Muscle of leg (tissue), 16 donors: ENCODE results near the gene HPSE2. TPM values are rescaled to one million over a fixed set of nuclear protein-coding genes. Genes with fewer than 3 reads are reported as not detected.
"Not testable (repeated sequence)": the region's sequence is repeated elsewhere in the genome, so short reads cannot be mapped to it uniquely, and the experiment has no call there.

Experiments used
- DNase-seq: peaks from one replicate; pipeline ENCODE4 v3.0.0; 2013
- H3K27ac ChIP-seq: one replicate; pipeline ENCODE4 v1.5.1; 2013; ENCODE audit warnings: mild to moderate bottlenecking, low read length, control low read depth
- H3K27me3 ChIP-seq: one replicate; pipeline ENCODE4 v1.6.1; 2013; ENCODE audit warnings: low read length; ENCODE audit not compliant: control insufficient read depth, insufficient read depth
- H3K36me3 ChIP-seq: one replicate; pipeline ENCODE4 v1.6.1; 2013; ENCODE audit warnings: low read length; ENCODE audit not compliant: control insufficient read depth, insufficient read depth
- H3K4me1 ChIP-seq: one replicate; pipeline ENCODE4 v1.6.1; 2013; ENCODE audit warnings: low read length; ENCODE audit not compliant: control insufficient read depth, insufficient read depth
- H3K4me3 ChIP-seq: one replicate; pipeline ENCODE4 v1.5.1; 2013; ENCODE audit warnings: low read length, control low read depth
- H3K9me3 ChIP-seq: replicated peaks from 2 replicates; pipeline ENCODE4 v1.6.1; 2013; ENCODE audit warnings: low read depth, low read length; ENCODE audit not compliant: control insufficient read depth
- WGBS: methylation state at CpG from one replicate; pipeline ENCODE4 v1.1.5; 2013; ENCODE audit warnings: missing lambda C conversion rate; ENCODE audit not compliant: insufficient coverage; 5-methylcytosine and 5-hydroxymethylcytosine counted together
- long read RNA-seq, 11 donors: transcript quantifications; one replicate each; lab custom pipeline, GENCODE V29; 2026
- polyA plus RNA-seq, 8 donors: library from polyadenylated mRNA; unstranded; fragments of 120-200 nt; gene quantifications; one replicate each; pipeline versions ENCODE4 v1.2.1 to v1.2.3, GENCODE V29; 2013; ENCODE audit warnings: inconsistent platforms in 1 of 8, low replicate concordance in 1 of 8; ENCODE audit not compliant: insufficient read length in 8 of 8, insufficient read depth in 1 of 8
- total RNA-seq: library from RNA; stranded (reverse); fragments of 120-200 nt; gene quantifications from one replicate; pipeline ENCODE4 v1.2.4, GENCODE V29; 2013

The HPSE2 gene
- total RNA-seq (0.04 TPM), polyA plus RNA-seq (under 1 TPM in 6 of 8 donors, not detected in 2; 0.04 to 0.57 (median 0.16) TPM)
- long read RNA-seq, donor 1 = 0 reads
- long read RNA-seq, donor 2 = 0 reads
- long read RNA-seq, donor 3 = 0 reads
- long read RNA-seq, donor 4 = 0 reads
- long read RNA-seq, donor 5 = 0 reads
- long read RNA-seq, donor 6 = 0 reads
- long read RNA-seq, donor 7 = 0 reads
- long read RNA-seq, donor 8 = 0 reads
- long read RNA-seq, donor 9 = 0 reads
- long read RNA-seq, donor 10 = 0 reads
- long read RNA-seq, donor 11 = 0 reads

DNA sequence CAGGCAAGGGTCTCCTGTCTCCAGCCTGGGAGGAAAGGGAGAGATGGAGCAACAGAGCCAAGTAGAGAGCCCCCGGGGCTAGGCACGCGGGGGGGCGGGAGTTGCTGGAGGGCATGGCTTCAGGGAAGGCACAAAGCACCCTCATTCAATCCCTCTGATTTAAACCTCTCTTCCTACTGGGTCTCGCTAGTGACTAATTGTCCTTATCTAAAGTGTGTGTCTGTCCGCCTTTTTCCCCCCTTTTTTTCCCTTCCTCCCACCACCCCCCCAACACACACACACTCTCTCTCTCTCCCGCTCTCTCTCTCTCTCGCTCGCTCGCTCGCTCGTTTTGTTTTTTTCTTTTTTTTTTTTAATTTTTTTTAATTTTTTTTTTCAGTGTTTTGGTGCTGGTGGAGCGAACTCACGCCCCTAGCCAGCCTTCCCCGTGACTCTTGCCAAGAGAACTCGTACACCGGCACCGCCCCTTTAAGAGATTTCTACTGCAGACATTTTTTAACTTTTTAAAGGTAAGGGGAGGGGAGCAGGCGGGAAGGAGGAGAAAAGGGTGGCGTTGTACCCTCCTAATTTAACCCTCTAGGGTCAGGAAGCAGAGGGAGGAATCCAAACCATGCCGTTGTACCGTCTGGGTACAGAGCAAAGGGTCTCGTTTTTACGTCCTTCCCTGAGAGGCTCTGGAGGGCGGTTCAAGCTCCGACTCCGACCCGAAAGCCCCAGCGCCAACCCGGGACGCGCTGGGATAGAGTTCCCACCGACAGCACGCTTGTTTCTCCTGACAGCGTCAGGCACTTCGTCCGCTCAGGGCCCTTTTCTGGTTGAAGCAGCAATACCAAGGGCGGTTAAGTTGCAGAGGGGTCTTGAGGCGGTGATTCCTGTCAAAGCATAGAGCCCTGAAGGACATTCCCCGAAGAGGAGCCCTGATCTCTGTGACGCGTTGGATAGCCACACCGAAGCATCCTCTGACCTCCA, at the start of gene HPSE2:
TSS of gene HPSE2 (minus strand) at position 195 of the 969 bp plus-strand sequence.
- H3K4me3 ChIP-seq = peak within 1 kb of the TSS; percentile 11
- no peaks in the 10 kb centered on the region for H3K36me3 ChIP-seq
- H3K27me3 ChIP-seq = peaks cover 63% of the 10 kb centered on the region
- no peak within 1 kb of the TSS for H3K27ac ChIP-seq
- H3K9me3 ChIP-seq = no peaks in the 10 kb centered on the region
- peak; percentile 29 for DNase-seq
- peaks cover 25% of the 10 kb centered on the region for H3K4me1 ChIP-seq
- WGBS = 3% methylated on average over 27 of the region's 43 CpGs

DNA sequence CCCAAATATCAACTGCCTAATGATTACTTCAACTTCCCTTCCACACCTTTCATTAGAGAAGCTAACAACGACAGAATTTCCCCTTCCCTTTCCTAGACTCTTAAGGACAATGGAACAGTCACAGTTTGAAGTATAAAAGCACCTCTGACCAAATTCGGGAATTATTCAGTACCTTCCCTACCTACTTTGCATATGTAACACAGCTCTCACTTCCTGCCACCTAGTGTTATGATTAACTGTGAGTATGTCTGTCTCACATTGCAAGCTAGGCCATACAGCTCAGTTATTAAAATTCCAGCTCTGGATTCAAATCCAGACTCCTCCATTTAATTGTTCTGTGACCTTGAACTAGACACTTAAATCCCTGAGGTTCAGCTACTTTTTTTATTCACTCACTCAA, 44.8 kb upstream of the HPSE2 start:
- Histone ChIP-seq H3K27me3 (no peaks in the 10 kb centered on the region), H3K36me3 (no peaks in the 10 kb centered on the region), H3K4me3 (no peak overlapping the region), H3K9me3 (no peaks in the 10 kb centered on the region), H3K27ac (no peak overlapping the region), H3K4me1 (no peaks in the 10 kb centered on the region)
- 60% methylated on average over 1 of the region's 2 CpGs for WGBS
- no peak for DNase-seq

DNA sequence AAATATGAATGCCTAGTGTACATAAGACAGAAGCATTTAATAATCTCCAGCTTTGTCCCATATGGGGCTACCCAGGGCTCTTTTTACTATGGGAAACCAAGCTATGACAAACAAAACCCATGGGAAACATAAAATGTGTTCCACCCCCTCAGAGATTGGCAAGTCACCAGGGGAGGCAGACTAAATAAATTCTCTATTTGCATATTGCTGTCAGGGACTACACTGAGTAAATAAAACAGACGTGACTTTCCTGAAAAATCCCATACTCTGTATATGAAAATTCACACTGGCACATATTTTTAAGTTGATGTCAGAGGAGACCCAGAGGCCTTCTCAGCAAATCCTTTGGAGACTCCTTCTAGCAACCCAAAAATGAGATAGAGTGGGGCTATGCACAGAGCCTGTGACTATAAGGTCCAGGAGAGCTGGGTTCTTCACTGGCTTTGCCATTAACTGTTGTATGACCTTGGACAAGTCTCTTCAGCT, 44.0 kb upstream of the HPSE2 start:
- Histone ChIP-seq H3K9me3 (no peaks in the 10 kb centered on the region), H3K27me3 (no peaks in the 10 kb centered on the region), H3K4me1 (no peaks in the 10 kb centered on the region), H3K4me3 (no peak overlapping the region), H3K27ac (peak overlapping the region; percentile 3), H3K36me3 (no peaks in the 10 kb centered on the region)
- no CpG with 5 or more reads among the region's 1 CpG for WGBS
- peak; percentile 55 for DNase-seq

DNA sequence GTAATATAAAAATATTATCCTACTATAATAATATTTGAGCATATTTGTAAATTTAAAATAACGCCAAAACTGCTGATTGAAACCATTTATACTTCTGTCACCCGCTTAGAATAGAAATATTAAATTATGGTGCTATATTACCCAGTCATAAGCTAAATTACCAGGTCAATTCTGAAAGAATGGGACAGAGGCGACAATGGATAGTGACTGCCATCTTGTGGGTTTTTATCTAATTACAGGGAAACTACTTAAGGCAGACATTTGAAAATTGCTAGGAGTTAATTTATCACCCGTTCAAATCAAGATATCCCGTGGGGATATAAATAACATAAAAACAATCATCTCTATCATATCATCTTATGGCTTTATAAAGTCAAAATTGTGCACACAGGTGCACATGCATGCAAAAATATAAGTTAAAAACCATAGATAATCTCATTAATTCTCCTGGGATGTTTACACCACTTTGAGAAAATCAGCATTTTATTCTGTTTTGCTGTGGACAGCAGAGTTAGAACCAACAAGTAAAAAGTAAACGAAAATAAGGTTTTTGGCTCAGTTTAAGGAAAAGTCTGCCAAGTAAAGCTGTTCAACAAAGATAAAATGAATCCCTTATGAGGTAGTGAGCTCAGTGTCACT, 41.3 kb upstream of the HPSE2 start:
- no CpG with 5 or more reads among the region's 6 CpGs for WGBS
- DNase-seq = peak; percentile 7
- no peaks in the 10 kb centered on the region for H3K4me1 ChIP-seq
- no peaks in the 10 kb centered on the region for H3K27me3 ChIP-seq
- no peak overlapping the region for H3K27ac ChIP-seq
- H3K36me3 ChIP-seq = no peaks in the 10 kb centered on the region
- H3K9me3 ChIP-seq = no peaks in the 10 kb centered on the region
- no peak overlapping the region for H3K4me3 ChIP-seq

DNA sequence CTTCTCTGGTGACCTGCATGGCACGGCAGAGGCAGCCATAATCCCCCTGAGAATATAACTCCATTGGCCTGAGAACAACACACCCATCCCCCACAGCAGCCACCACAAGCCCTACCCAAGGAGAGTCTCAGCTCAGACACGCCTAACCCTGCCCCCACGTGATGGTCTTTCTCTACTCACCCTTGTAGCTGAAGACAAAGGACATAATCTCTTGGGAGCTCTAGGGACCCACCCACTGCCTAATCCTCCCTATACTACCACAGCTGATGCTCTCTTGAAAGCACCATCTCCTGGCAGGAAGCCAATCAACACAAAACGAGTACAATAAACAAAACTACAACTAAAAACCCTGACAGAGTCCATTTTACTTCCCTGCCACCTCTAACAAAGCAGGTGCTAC, 30.7 kb upstream of the HPSE2 start:
- no peak for DNase-seq
- H3K9me3 ChIP-seq = no peaks in the 10 kb centered on the region
- H3K36me3 ChIP-seq = no peaks in the 10 kb centered on the region
- H3K27me3 ChIP-seq = no peaks in the 10 kb centered on the region
- H3K4me1 ChIP-seq = no peaks in the 10 kb centered on the region
- 30% methylated on average over 3 of the region's 4 CpGs for WGBS
- H3K27ac ChIP-seq = no peak overlapping the region
- H3K4me3 ChIP-seq = no peak overlapping the region

DNA sequence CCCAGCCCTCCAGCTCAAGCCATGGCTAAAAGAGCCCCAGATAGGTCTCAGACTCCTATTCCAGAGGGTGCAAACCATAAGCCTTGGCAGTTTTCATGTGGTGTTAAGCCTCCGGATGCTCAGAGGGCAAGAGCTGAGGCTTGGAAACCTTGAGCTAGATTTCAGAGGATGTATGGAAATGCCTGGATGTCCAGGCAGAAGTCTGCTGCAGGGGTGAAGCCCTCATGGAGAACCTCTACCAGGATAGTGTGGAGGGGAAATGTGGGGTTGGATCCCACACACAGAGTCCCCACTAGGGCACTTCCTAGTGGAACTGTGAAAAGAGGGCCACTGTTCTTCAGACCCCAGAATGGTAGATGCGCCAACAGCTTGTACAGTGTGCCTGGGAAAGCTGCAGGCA, 13.2 kb upstream of the HPSE2 start:
- 57% methylated on average over 2 of the region's 2 CpGs for WGBS
- no peak for DNase-seq

DNA sequence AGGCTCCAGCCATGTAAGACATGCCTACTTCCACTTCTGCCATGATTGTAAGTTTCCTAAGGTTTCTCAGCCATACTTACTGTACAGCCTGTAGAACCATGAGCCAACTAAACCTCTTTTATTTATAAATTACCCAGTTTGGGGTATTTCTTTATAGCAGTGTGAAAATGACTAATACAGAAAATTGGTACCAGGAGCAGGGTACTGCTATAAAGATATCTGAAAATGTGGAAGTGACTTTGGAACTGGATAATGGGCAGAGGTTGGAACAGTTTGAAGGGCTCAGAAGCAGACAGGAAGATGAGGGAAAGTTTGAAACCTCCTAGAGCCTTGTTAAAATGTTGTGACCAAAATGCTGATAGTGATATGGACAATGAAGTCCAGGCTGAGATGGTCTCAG, 12.2 kb upstream of the HPSE2 start:
- H3K27ac ChIP-seq, DNase-seq, H3K4me1 ChIP-seq, H3K9me3 ChIP-seq, H3K27me3 ChIP-seq, H3K4me3 ChIP-seq, H3K36me3 ChIP-seq: not testable (repeated sequence)

More for the DNA sequence above, 13.2 kb upstream of the HPSE2 start:
- Histone ChIP-seq H3K9me3 (peaks cover 9% of the 10 kb centered on the region), H3K27ac (no peak overlapping the region), H3K36me3 (no peaks in the 10 kb centered on the region), H3K4me1 (no peaks in the 10 kb centered on the region), H3K27me3 (peaks cover 3% of the 10 kb centered on the region), H3K4me3 (no peak overlapping the region)

DNA sequence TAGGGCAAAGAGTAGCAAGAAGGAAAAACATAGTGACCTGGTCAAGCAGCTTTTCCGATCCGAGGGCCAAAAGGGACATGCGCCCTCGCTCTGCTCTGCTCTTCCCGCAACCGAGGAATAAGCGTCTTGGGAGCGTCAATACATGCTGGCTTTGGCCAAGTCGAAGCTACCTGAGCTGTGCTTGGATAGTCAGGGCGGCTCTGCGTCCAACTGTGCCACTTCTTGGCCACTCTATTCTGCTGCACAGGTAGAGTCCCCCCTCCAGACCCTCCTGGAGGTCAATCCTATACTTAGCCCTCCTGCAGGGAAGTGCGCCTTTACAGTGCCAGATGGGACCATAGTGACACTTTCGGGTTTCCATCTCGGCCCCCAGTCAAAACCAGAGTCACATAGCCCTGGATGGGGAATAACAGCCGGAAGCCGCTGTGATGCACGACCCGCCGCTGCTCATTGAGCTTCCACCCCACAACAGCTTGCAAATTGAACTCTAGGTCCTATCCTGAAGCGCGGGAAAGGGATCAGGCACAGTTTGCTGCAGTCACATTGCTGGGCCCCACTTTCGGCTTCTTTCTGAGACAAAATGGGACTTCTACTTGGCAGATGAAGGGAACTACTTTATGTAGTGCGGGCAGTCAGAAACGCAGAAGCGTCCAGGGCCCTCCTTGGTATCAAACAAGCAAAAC, 1.1 kb upstream of the HPSE2 start:
- WGBS = 41% methylated on average over 22 of the region's 25 CpGs
- H3K4me1 ChIP-seq = peaks cover 25% of the 10 kb centered on the region
- peaks cover 65% of the 10 kb centered on the region for H3K27me3 ChIP-seq
- H3K4me3 ChIP-seq = no peak overlapping the region
- no peak for DNase-seq
- no peaks in the 10 kb centered on the region for H3K9me3 ChIP-seq
- no peak overlapping the region for H3K27ac ChIP-seq
- no peaks in the 10 kb centered on the region for H3K36me3 ChIP-seq

DNA sequence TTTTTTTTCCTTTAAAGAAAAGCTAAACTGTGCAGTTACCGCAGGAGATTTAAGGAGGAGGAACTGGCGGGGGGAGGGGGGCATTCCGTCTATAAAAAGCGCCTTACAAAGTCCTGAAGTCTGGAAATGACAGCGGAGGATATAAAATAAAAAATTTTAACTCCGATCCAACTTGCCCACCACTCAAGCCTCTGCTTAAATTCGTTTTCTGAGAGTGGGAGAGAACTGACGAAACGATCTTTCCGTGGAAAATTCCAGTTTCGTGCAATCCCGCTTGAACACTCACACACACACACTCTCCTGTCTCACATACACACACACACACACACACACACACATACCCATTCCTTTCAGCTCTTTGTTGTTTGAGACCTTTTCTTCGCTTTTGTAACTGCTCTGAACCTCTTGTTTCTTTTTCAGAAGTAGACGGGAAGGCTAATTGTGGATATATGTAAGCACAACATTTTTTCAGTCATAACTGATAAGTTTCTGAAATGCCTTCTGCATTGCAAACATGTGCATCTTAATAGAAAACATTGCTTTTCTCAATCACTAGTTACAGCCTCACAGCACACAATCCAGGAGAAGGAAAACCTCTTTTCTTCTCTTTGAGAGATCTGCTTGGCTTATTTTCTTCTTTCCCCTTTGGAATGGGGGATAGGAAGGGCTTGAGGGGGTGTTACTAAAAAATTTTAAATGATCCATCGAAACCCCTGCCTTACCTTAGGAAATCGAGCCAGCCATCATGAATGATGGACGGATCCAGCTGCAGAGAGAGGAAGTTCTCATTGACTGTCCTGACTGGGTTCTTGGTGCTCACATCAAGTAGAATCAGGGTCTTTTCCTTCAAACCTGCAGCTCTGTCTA, 628 bp downstream of the HPSE2 start:
- Histone ChIP-seq H3K4me1 (peaks cover 25% of the 10 kb centered on the region), H3K27me3 (peaks cover 63% of the 10 kb centered on the region), H3K4me3 (peak overlapping the region; percentile 11), H3K27ac (no peak overlapping the region), H3K9me3 (no peaks in the 10 kb centered on the region), H3K36me3 (no peaks in the 10 kb centered on the region)
- WGBS = 0% methylated on average over 2 of the region's 17 CpGs
- peak; percentile 33 for DNase-seq
